Chondrocyte (in vitro differentiated cells): ENCODE results near the gene ETDB. TPM values are rescaled to one million over a fixed set of nuclear protein-coding genes. Genes with fewer than 3 reads are reported as not detected.
"Not testable (repeated sequence)": the region's sequence is repeated elsewhere in the genome, so short reads cannot be mapped to it uniquely, and the experiment has no call there.

ENCODE experiments used
- DNase-seq: peaks from one replicate; pipeline ENCODE4 v3.0.0; 2021; ENCODE audit warnings: mixed read lengths, low spot score
- H3K27ac Mint-ChIP-seq: one replicate; pipeline ENCODE4 v1.8.0; 2021; ENCODE audit warnings: mild to moderate bottlenecking, moderate library complexity, mixed read lengths; ENCODE audit not compliant: unreplicated experiment
- H3K27me3 Mint-ChIP-seq: 2 replicates; pipeline ENCODE4 v1.8.0; 2021; ENCODE audit warnings: low read depth, mixed read lengths
- H3K36me3 Mint-ChIP-seq: 2 replicates; pipeline ENCODE4 v1.8.0; 2021; ENCODE audit warnings: low read depth, mixed read lengths
- H3K4me1 Mint-ChIP-seq: 2 replicates; pipeline ENCODE4 v1.8.0; 2021; ENCODE audit warnings: low read depth, mild to moderate bottlenecking, mixed read lengths
- H3K4me3 Mint-ChIP-seq: one replicate; pipeline ENCODE4 v1.8.0; 2021; ENCODE audit warnings: mild to moderate bottlenecking, moderate library complexity, mixed read lengths; ENCODE audit not compliant: unreplicated experiment
- H3K9me3 Mint-ChIP-seq: 2 replicates; pipeline ENCODE4 v1.8.0; 2021; ENCODE audit warnings: low read depth, mixed read lengths
- CTCF ChIP-seq: fragments of 200-600 bp; sonication (generic); IDR thresholded peaks from 2 replicates; pipeline ENCODE4 v1.5.0; 2021; ENCODE audit warnings: antibody characterized with exemption, mild to moderate bottlenecking, moderate library complexity
- long read RNA-seq: library from polyadenylated mRNA; stranded (forward); transcript quantifications from one replicate; pipeline ENCODE4 v2.0.0, GENCODE V29; 2021
- total RNA-seq: library from RNA; stranded (reverse); gene quantifications from 3 replicates; pipeline ENCODE4 v1.2.1, GENCODE V29; 2021

The ETDB gene
- not detected in 3 replicates for total RNA-seq
- long read RNA-seq: 0 reads

- H3K4me3 Mint-ChIP-seq, DNase-seq, H3K36me3 Mint-ChIP-seq, H3K27me3 Mint-ChIP-seq, H3K9me3 Mint-ChIP-seq, H3K27ac Mint-ChIP-seq, H3K4me1 Mint-ChIP-seq: not testable (repeated sequence)
Observed at GRCh38 chrX:135120056-135120576, at the start of gene ETDB. Gene ETDB (minus strand): TSS chrX:135120526. CDS start chrX:135119261, 1,265 bp downstream.

- not testable (repeated sequence) for H3K27ac Mint-ChIP-seq, H3K36me3 Mint-ChIP-seq, H3K4me3 Mint-ChIP-seq, DNase-seq, H3K4me1 Mint-ChIP-seq, H3K27me3 Mint-ChIP-seq
- peaks cover 27% of the 10 kb centered on the region for H3K9me3 Mint-ChIP-seq
Observed at GRCh38 chrX:135169534-135169933, 49.2 kb upstream of the ETDB start.

- peaks cover 21% of the 10 kb centered on the region for H3K9me3 Mint-ChIP-seq
- no peak for DNase-seq
- no peaks in the 10 kb centered on the region for H3K36me3 Mint-ChIP-seq
- no peaks in the 10 kb centered on the region for H3K4me1 Mint-ChIP-seq
- TF ChIP-seq CTCF: no peak
- H3K4me3 Mint-ChIP-seq: no peak overlapping the region
- peaks cover 2% of the 10 kb centered on the region for H3K27me3 Mint-ChIP-seq
- H3K27ac Mint-ChIP-seq: no peak overlapping the region
Observed at GRCh38 chrX:135168486-135168885, 48.2 kb upstream of the ETDB start.

- not testable (repeated sequence) for DNase-seq, H3K27ac Mint-ChIP-seq, H3K9me3 Mint-ChIP-seq, H3K4me3 Mint-ChIP-seq, H3K27me3 Mint-ChIP-seq, H3K36me3 Mint-ChIP-seq, H3K4me1 Mint-ChIP-seq
Observed at GRCh38 chrX:135154688-135155087, 34.4 kb upstream of the ETDB start.

- H3K9me3 Mint-ChIP-seq, H3K27me3 Mint-ChIP-seq, H3K36me3 Mint-ChIP-seq, H3K4me1 Mint-ChIP-seq, H3K4me3 Mint-ChIP-seq, H3K27ac Mint-ChIP-seq, DNase-seq: not testable (repeated sequence)
Observed at GRCh38 chrX:135126145-135126544, 5.8 kb upstream of the ETDB start.

GRCh38 chrX:135116064-135116463 is 4.3 kb downstream of the ETDB start:
- not testable (repeated sequence) for H3K4me3 Mint-ChIP-seq, H3K4me1 Mint-ChIP-seq, H3K27me3 Mint-ChIP-seq, H3K9me3 Mint-ChIP-seq, DNase-seq, H3K27ac Mint-ChIP-seq, H3K36me3 Mint-ChIP-seq

GRCh38 chrX:135114392-135114791 is 5.9 kb downstream of the ETDB start:
- Mint-ChIP-seq H3K36me3 (no peaks in the 10 kb centered on the region), H3K9me3 (peaks cover 2% of the 10 kb centered on the region), H3K4me1 (no peaks in the 10 kb centered on the region), H3K27ac (no peak overlapping the region), H3K27me3 (peaks cover 1% of the 10 kb centered on the region), H3K4me3 (no peak overlapping the region)
- TF ChIP-seq CTCF: no peak
- no peak for DNase-seq

GRCh38 chrX:135112743-135113142 is 7.6 kb downstream of the ETDB start:
- Mint-ChIP-seq H3K4me3 (no peak overlapping the region), H3K36me3 (no peaks in the 10 kb centered on the region), H3K4me1 (no peaks in the 10 kb centered on the region), H3K9me3 (peaks cover 7% of the 10 kb centered on the region), H3K27me3 (peaks cover 10% of the 10 kb centered on the region), H3K27ac (no peak overlapping the region)
- DNase-seq: no peak
- no peak for TF ChIP-seq CTCF
